Measurements from ENCODE around the gene PRRG4. TPM values are rescaled to one million over a fixed set of nuclear protein-coding genes. Genes with fewer than 3 reads are reported as not detected.
"Not testable (repeated sequence)": the region's sequence is repeated elsewhere in the genome, so short reads cannot be mapped to it uniquely, and the experiment has no call there.

PRRG4 gene
- total RNA-seq, 2 experiments from 2014 or later: 0.26 to 0.33 TPM

- Mint-ChIP-seq H3K36me3 (no peaks in the 10 kb centered on the region), H3K9me3 (no peaks in the 10 kb centered on the region), H3K27ac (no peak overlapping the region), H3K27me3 (peaks cover 6% of the 10 kb centered on the region), H3K4me3 (no peak overlapping the region), H3K4me1 (no peaks in the 10 kb centered on the region)
- POLR2A ChIA-PET: interaction anchor here (0.7 kb wide), 1 partner anchor 384 kb away, joined by 3 read pairs; no protein-coding TSS in a partner anchor
- no peak for DNase-seq
- no peak for ATAC-seq (ENCODE audit: low read depth)
Observed at GRCh38 chr11:32881286-32881685, 51.6 kb downstream of the PRRG4 start.

- Mint-ChIP-seq H3K27ac (no peak overlapping the region), H3K27me3 (peaks cover 6% of the 10 kb centered on the region), H3K36me3 (no peaks in the 10 kb centered on the region), H3K9me3 (no peaks in the 10 kb centered on the region), H3K4me1 (no peaks in the 10 kb centered on the region), H3K4me3 (no peak overlapping the region)
- DNase-seq (no peak), ATAC-seq (ENCODE audit: low read depth) (no peak)
- POLR2A ChIA-PET: no interaction called here
Observed at GRCh38 chr11:32883421-32883820, 53.7 kb downstream of the PRRG4 start.

- H3K27ac Mint-ChIP-seq: no peak overlapping the region
- no peak for ATAC-seq (ENCODE audit: low read depth)
Observed at GRCh38 chr11:32884023-32884422, 54.3 kb downstream of the PRRG4 start.

GRCh38 chr11:32884770-32885384 lies 55.1 kb downstream of the PRRG4 start:
- POLR2A ChIA-PET: no interaction called here
- Mint-ChIP-seq H3K9me3 (no peaks in the 10 kb centered on the region), H3K4me1 (no peaks in the 10 kb centered on the region), H3K36me3 (no peaks in the 10 kb centered on the region), H3K27me3 (peaks cover 6% of the 10 kb centered on the region), H3K4me3 (no peak overlapping the region), H3K27ac (no peak overlapping the region)
- ATAC-seq (ENCODE audit: low read depth): no peak
- no peak for DNase-seq

More at GRCh38 chr11:32884023-32884422, 54.3 kb downstream of the PRRG4 start:
- Mint-ChIP-seq H3K4me3 (no peak overlapping the region), H3K36me3 (no peaks in the 10 kb centered on the region), H3K27me3 (peaks cover 6% of the 10 kb centered on the region), H3K4me1 (no peaks in the 10 kb centered on the region), H3K9me3 (no peaks in the 10 kb centered on the region)
- DNase-seq: no peak
- POLR2A ChIA-PET: no interaction called here

GRCh38 chr11:32885556-32885955 lies 55.8 kb downstream of the PRRG4 start:
- Mint-ChIP-seq H3K9me3 (no peaks in the 10 kb centered on the region), H3K4me1 (no peaks in the 10 kb centered on the region), H3K27me3 (peaks cover 9% of the 10 kb centered on the region), H3K27ac (no peak overlapping the region), H3K4me3 (no peak overlapping the region), H3K36me3 (no peaks in the 10 kb centered on the region)
- DNase-seq: no peak
- ATAC-seq (ENCODE audit: low read depth): no peak
- POLR2A ChIA-PET: no interaction called here

- Mint-ChIP-seq H3K4me1 (no peaks in the 10 kb centered on the region), H3K27ac (no peak overlapping the region), H3K4me3 (no peak overlapping the region), H3K27me3 (peaks cover 8% of the 10 kb centered on the region), H3K9me3 (no peaks in the 10 kb centered on the region), H3K36me3 (no peaks in the 10 kb centered on the region)
- no peak for ATAC-seq (ENCODE audit: low read depth)
- POLR2A ChIA-PET: no interaction called here
- no peak for DNase-seq
Observed at GRCh38 chr11:32886180-32886579, 56.5 kb downstream of the PRRG4 start.

- ATAC-seq (ENCODE audit: low read depth); H3K4me3 Mint-ChIP-seq; DNase-seq; H3K9me3 Mint-ChIP-seq; H3K4me1 Mint-ChIP-seq; H3K27ac Mint-ChIP-seq; POLR2A ChIA-PET; H3K36me3 Mint-ChIP-seq: not testable (repeated sequence)
- peaks cover 18% of the 10 kb centered on the region for H3K27me3 Mint-ChIP-seq
Observed at GRCh38 chr11:32887707-32888383, 58.1 kb downstream of the PRRG4 start.

GRCh38 chr11:32888384-32888710 lies 58.6 kb downstream of the PRRG4 start:
- H3K36me3 Mint-ChIP-seq; ATAC-seq (ENCODE audit: low read depth): not testable (repeated sequence)

GRCh38 chr11:32888805-32889204 lies 59.1 kb downstream of the PRRG4 start:
- H3K4me1 Mint-ChIP-seq: peaks cover 3% of the 10 kb centered on the region
- H3K9me3 Mint-ChIP-seq: no peaks in the 10 kb centered on the region
- peaks cover 18% of the 10 kb centered on the region for H3K27me3 Mint-ChIP-seq
- H3K4me3 Mint-ChIP-seq: no peak overlapping the region
- H3K27ac Mint-ChIP-seq: no peak overlapping the region
- DNase-seq (no peak), ATAC-seq (ENCODE audit: low read depth) (no peak)
- no peaks in the 10 kb centered on the region for H3K36me3 Mint-ChIP-seq
- POLR2A ChIA-PET: no interaction called here

More at GRCh38 chr11:32888384-32888710, 58.6 kb downstream of the PRRG4 start:
- H3K4me1 Mint-ChIP-seq, H3K9me3 Mint-ChIP-seq, H3K4me3 Mint-ChIP-seq, POLR2A ChIA-PET, DNase-seq, H3K27ac Mint-ChIP-seq: not testable (repeated sequence)
- peaks cover 18% of the 10 kb centered on the region for H3K27me3 Mint-ChIP-seq

- H3K27ac Mint-ChIP-seq: no peak overlapping the region
- no peak for DNase-seq
- H3K27me3 Mint-ChIP-seq: peaks cover 15% of the 10 kb centered on the region
- no peaks in the 10 kb centered on the region for H3K36me3 Mint-ChIP-seq
- POLR2A ChIA-PET: no interaction called here
- peak overlapping the region; percentile 82 for H3K4me3 Mint-ChIP-seq
- H3K9me3 Mint-ChIP-seq: no peaks in the 10 kb centered on the region
- H3K4me1 Mint-ChIP-seq: peaks cover 15% of the 10 kb centered on the region
- no peak for ATAC-seq (ENCODE audit: low read depth)
Observed at GRCh38 chr11:32890843-32891656, 61.3 kb downstream of the PRRG4 start.

- DNase-seq (no peak), ATAC-seq (ENCODE audit: low read depth) (no peak)
- POLR2A ChIA-PET: interaction anchor here (2.2 kb wide), 1 partner anchor 148 kb away, joined by 12 read pairs; the partner anchor contains the start of gene TCP11L1
- Mint-ChIP-seq H3K27ac (peak overlapping the region; percentile 65), H3K4me3 (peak overlapping the region; percentile 82), H3K4me1 (peaks cover 15% of the 10 kb centered on the region), H3K27me3 (peaks cover 15% of the 10 kb centered on the region), H3K9me3 (no peaks in the 10 kb centered on the region), H3K36me3 (no peaks in the 10 kb centered on the region)
Observed at GRCh38 chr11:32891657-32892354, 62.1 kb downstream of the PRRG4 start.

GRCh38 chr11:32892355-32893092 lies 62.8 kb downstream of the PRRG4 start, which contains the start of gene QSER1:
Gene QSER1 (plus strand): TSS chr11:32892811. CDS start chr11:32893126, 315 bp downstream.
- DNase-seq (peak; percentile 79), ATAC-seq (ENCODE audit: low read depth) (peak; percentile 67)
- H3K27ac Mint-ChIP-seq: peak within 1 kb of the TSS; percentile 91
- peaks cover 17% of the 10 kb centered on the region for H3K4me1 Mint-ChIP-seq
- H3K9me3 Mint-ChIP-seq: no peaks in the 10 kb centered on the region
- POLR2A ChIA-PET: interaction anchor here (1.0 to 2.2 kb wide), 3 partner anchors 26 to 147 kb away, joined by 3 to 12 read pairs (median 3); partner anchors contain the start of gene TCP11L1
- peaks cover 1% of the 10 kb centered on the region for H3K36me3 Mint-ChIP-seq
- H3K4me3 Mint-ChIP-seq: peak within 1 kb of the TSS; percentile 98
- peaks cover 15% of the 10 kb centered on the region for H3K27me3 Mint-ChIP-seq

- peaks cover 20% of the 10 kb centered on the region for H3K4me1 Mint-ChIP-seq
- no peaks in the 10 kb centered on the region for H3K9me3 Mint-ChIP-seq
- H3K36me3 Mint-ChIP-seq: peaks cover 1% of the 10 kb centered on the region
- no peak overlapping the region for H3K27ac Mint-ChIP-seq
- peaks cover 15% of the 10 kb centered on the region for H3K27me3 Mint-ChIP-seq
- peak overlapping the region; percentile 98 for H3K4me3 Mint-ChIP-seq
- POLR2A ChIA-PET: interaction anchor here (1.0 to 2.2 kb wide), 3 partner anchors 25 to 146 kb away, joined by 3 to 12 read pairs (median 3); partner anchors contain the start of gene TCP11L1
- DNase-seq (no peak), ATAC-seq (ENCODE audit: low read depth) (no peak)
Observed at GRCh38 chr11:32893093-32893342, 63.3 kb downstream of the PRRG4 start.
